Uterus (tissue), 2 donors: ENCODE data around the gene TANGO2.

ENCODE experiments used
- CTCF ChIP-seq, 4 experiments: fragments of 200-600 bp in 2 of 4; fragments of 450-650 bp in 2 of 4; sonication (generic) in 2 of 4; IDR thresholded peaks; one replicate each; pipeline ENCODE4 v1.5.1; 2016 to 2019; ENCODE audit warnings: antibody characterized with exemption in 4 of 4, mild to moderate bottlenecking in 2 of 4, moderate library complexity in 1 of 4
- POLR2A ChIP-seq, 2 donors: fragments of 450-650 bp; IDR thresholded peaks; one replicate each; pipeline ENCODE4 v1.6.1; 2016; ENCODE audit warnings: antibody characterized with exemption in 2 of 2, mild to moderate bottlenecking in 1 of 2, moderate library complexity in 1 of 2

- no peak for TF ChIP-seq POLR2A (IDR thresholded peaks at IDR 0.05)
- no peak for TF ChIP-seq CTCF (IDR thresholded peaks at IDR 0.05)
These were observed 4.8 kb upstream of the TANGO2 start for GRCh38 chr22:20015971-20016733.
